ENCODE results near the gene GALNT10.

Gene GALNT10

GRCh38 chr5:154199263-154199662 is 8.7 kb downstream of the GALNT10 start:
- no peak overlapping the region for H3K9ac ChIP-seq (ENCODE audit: low read length)
- peaks cover 10% of the 10 kb centered on the region for H3K4me1 ChIP-seq (ENCODE audit: control insufficient read depth, insufficient read depth, low read length)
- no peak overlapping the region for H3K4me3 ChIP-seq (ENCODE audit: low read length)
- no peaks in the 10 kb centered on the region for H3K36me3 ChIP-seq (ENCODE audit: control insufficient read depth, insufficient read depth, low read length)
- no peak overlapping the region for H3K27ac ChIP-seq (ENCODE audit: low read depth, low read length)
- no peaks in the 10 kb centered on the region for H3K27me3 ChIP-seq (ENCODE audit: control insufficient read depth, insufficient read depth, low read length)

GRCh38 chr5:154199671-154200220 is 9.2 kb downstream of the GALNT10 start:
- H3K4me1 ChIP-seq (ENCODE audit: control insufficient read depth, insufficient read depth, low read length), result peaks cover 6% of the 10 kb centered on the region
- no peaks in the 10 kb centered on the region for H3K36me3 ChIP-seq (ENCODE audit: control insufficient read depth, insufficient read depth, low read length)
- no peak overlapping the region for H3K27ac ChIP-seq (ENCODE audit: low read depth, low read length)
- H3K27me3 ChIP-seq (ENCODE audit: control insufficient read depth, insufficient read depth, low read length), result no peaks in the 10 kb centered on the region
- H3K4me3 ChIP-seq (ENCODE audit: low read length), result no peak overlapping the region
- H3K9ac ChIP-seq (ENCODE audit: low read length), result no peak overlapping the region

- no peaks in the 10 kb centered on the region for H3K27me3 ChIP-seq (ENCODE audit: control insufficient read depth, insufficient read depth, low read length)
- no peak overlapping the region for H3K4me3 ChIP-seq (ENCODE audit: low read length)
- H3K9ac ChIP-seq (ENCODE audit: low read length), result no peak overlapping the region
- H3K27ac ChIP-seq (ENCODE audit: low read depth, low read length), result no peak overlapping the region
- no peaks in the 10 kb centered on the region for H3K36me3 ChIP-seq (ENCODE audit: control insufficient read depth, insufficient read depth, low read length)
- peaks cover 4% of the 10 kb centered on the region for H3K4me1 ChIP-seq (ENCODE audit: control insufficient read depth, insufficient read depth, low read length)
These were observed 9.7 kb downstream of the GALNT10 start for GRCh38 chr5:154200221-154200620.

GRCh38 chr5:154201108-154201769 is 10.7 kb downstream of the GALNT10 start:
- Histone ChIP-seq H3K9ac (ENCODE audit: low read length) (no peak overlapping the region), H3K27me3 (ENCODE audit: control insufficient read depth, insufficient read depth, low read length) (no peaks in the 10 kb centered on the region), H3K4me1 (ENCODE audit: control insufficient read depth, insufficient read depth, low read length) (peaks cover 4% of the 10 kb centered on the region), H3K36me3 (ENCODE audit: control insufficient read depth, insufficient read depth, low read length) (no peaks in the 10 kb centered on the region), H3K27ac (ENCODE audit: low read depth, low read length) (no peak overlapping the region), H3K4me3 (ENCODE audit: low read length) (no peak overlapping the region)

- Histone ChIP-seq H3K27me3 (ENCODE audit: control insufficient read depth, insufficient read depth, low read length) (no peaks in the 10 kb centered on the region), H3K4me3 (ENCODE audit: low read length) (no peak overlapping the region), H3K36me3 (ENCODE audit: control insufficient read depth, insufficient read depth, low read length) (no peaks in the 10 kb centered on the region), H3K4me1 (ENCODE audit: control insufficient read depth, insufficient read depth, low read length) (no peaks in the 10 kb centered on the region), H3K27ac (ENCODE audit: low read depth, low read length) (no peak overlapping the region), H3K9ac (ENCODE audit: low read length) (no peak overlapping the region)
These were observed 12.1 kb downstream of the GALNT10 start for GRCh38 chr5:154202379-154203260.

GRCh38 chr5:154203798-154204578 is 13.5 kb downstream of the GALNT10 start:
- no peak overlapping the region for H3K9ac ChIP-seq (ENCODE audit: low read length)
- H3K4me1 ChIP-seq (ENCODE audit: control insufficient read depth, insufficient read depth, low read length), result no peaks in the 10 kb centered on the region
- no peak overlapping the region for H3K27ac ChIP-seq (ENCODE audit: low read depth, low read length)
- no peaks in the 10 kb centered on the region for H3K36me3 ChIP-seq (ENCODE audit: control insufficient read depth, insufficient read depth, low read length)
- no peaks in the 10 kb centered on the region for H3K27me3 ChIP-seq (ENCODE audit: control insufficient read depth, insufficient read depth, low read length)
- H3K4me3 ChIP-seq (ENCODE audit: low read length), result no peak overlapping the region

GRCh38 chr5:154205441-154206117 is 15.0 kb downstream of the GALNT10 start:
- no peaks in the 10 kb centered on the region for H3K27me3 ChIP-seq (ENCODE audit: control insufficient read depth, insufficient read depth, low read length)
- H3K36me3 ChIP-seq (ENCODE audit: control insufficient read depth, insufficient read depth, low read length), result no peaks in the 10 kb centered on the region
- no peaks in the 10 kb centered on the region for H3K4me1 ChIP-seq (ENCODE audit: control insufficient read depth, insufficient read depth, low read length)
- H3K27ac ChIP-seq (ENCODE audit: low read depth, low read length), result no peak overlapping the region
- no peak overlapping the region for H3K9ac ChIP-seq (ENCODE audit: low read length)
- no peak overlapping the region for H3K4me3 ChIP-seq (ENCODE audit: low read length)

GRCh38 chr5:154206311-154206710 is 15.8 kb downstream of the GALNT10 start:
- no peak overlapping the region for H3K27ac ChIP-seq (ENCODE audit: low read depth, low read length)
- H3K4me1 ChIP-seq (ENCODE audit: control insufficient read depth, insufficient read depth, low read length), result no peaks in the 10 kb centered on the region

GRCh38 chr5:154207204-154207603 is 16.7 kb downstream of the GALNT10 start:
- H3K4me1 ChIP-seq (ENCODE audit: control insufficient read depth, insufficient read depth, low read length), result no peaks in the 10 kb centered on the region
- H3K27ac ChIP-seq (ENCODE audit: low read depth, low read length), result no peak overlapping the region
- H3K9ac ChIP-seq (ENCODE audit: low read length), result no peak overlapping the region
- H3K36me3 ChIP-seq (ENCODE audit: control insufficient read depth, insufficient read depth, low read length), result no peaks in the 10 kb centered on the region
- H3K27me3 ChIP-seq (ENCODE audit: control insufficient read depth, insufficient read depth, low read length), result no peaks in the 10 kb centered on the region
- H3K4me3 ChIP-seq (ENCODE audit: low read length), result no peak overlapping the region

More at GRCh38 chr5:154206311-154206710, 15.8 kb downstream of the GALNT10 start:
- H3K36me3 ChIP-seq (ENCODE audit: control insufficient read depth, insufficient read depth, low read length), result no peaks in the 10 kb centered on the region
- no peak overlapping the region for H3K9ac ChIP-seq (ENCODE audit: low read length)
- H3K4me3 ChIP-seq (ENCODE audit: low read length), result no peak overlapping the region
- H3K27me3 ChIP-seq (ENCODE audit: control insufficient read depth, insufficient read depth, low read length), result no peaks in the 10 kb centered on the region

- no peak overlapping the region for H3K4me3 ChIP-seq (ENCODE audit: low read length)
- H3K4me1 ChIP-seq (ENCODE audit: control insufficient read depth, insufficient read depth, low read length), result no peaks in the 10 kb centered on the region
- H3K9ac ChIP-seq (ENCODE audit: low read length), result no peak overlapping the region
- no peaks in the 10 kb centered on the region for H3K27me3 ChIP-seq (ENCODE audit: control insufficient read depth, insufficient read depth, low read length)
- H3K27ac ChIP-seq (ENCODE audit: low read depth, low read length), result no peak overlapping the region
- H3K36me3 ChIP-seq (ENCODE audit: control insufficient read depth, insufficient read depth, low read length), result no peaks in the 10 kb centered on the region
These were observed 19.1 kb downstream of the GALNT10 start for GRCh38 chr5:154209591-154210081.

- H3K27me3 ChIP-seq (ENCODE audit: control insufficient read depth, insufficient read depth, low read length), result no peaks in the 10 kb centered on the region
- no peak overlapping the region for H3K9ac ChIP-seq (ENCODE audit: low read length)
- no peak overlapping the region for H3K4me3 ChIP-seq (ENCODE audit: low read length)
- H3K36me3 ChIP-seq (ENCODE audit: control insufficient read depth, insufficient read depth, low read length), result no peaks in the 10 kb centered on the region
- no peaks in the 10 kb centered on the region for H3K4me1 ChIP-seq (ENCODE audit: control insufficient read depth, insufficient read depth, low read length)
- no peak overlapping the region for H3K27ac ChIP-seq (ENCODE audit: low read depth, low read length)
These were observed 19.6 kb downstream of the GALNT10 start for GRCh38 chr5:154210163-154210562.
